ENCODE data around the gene FOXP1. TPM values are rescaled to one million over a fixed set of nuclear protein-coding genes. Genes with fewer than 3 reads are reported as not detected.

Gene FOXP1
- total RNA-seq, 1 donor from 2014 or later = 70.2 TPM

GRCh38 chr3:71478568-71478967 lies 105.0 kb downstream of the FOXP1 start:
- ATAC-seq = peak; percentile 82

DNA sequence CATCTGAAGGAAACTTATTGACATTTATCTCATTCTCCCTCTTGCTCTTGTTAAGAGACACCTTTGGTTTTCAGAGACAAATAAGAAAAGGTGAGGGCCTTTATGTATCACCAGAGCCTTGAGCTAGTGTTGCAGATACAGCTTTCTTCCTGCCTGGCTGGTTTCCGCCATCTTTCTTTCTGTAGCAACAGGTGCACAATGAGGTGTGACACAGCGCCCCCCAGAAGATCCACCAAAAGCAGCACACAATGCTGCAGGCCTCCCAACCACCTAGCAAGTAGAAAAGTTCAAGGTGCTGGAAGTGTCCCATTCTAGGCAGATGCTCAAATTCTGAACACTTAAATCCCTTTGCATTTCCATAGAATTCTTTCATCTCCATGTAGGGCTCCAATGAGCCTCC lies 106.6 kb downstream of the FOXP1 start:
- no peak for ATAC-seq

DNA sequence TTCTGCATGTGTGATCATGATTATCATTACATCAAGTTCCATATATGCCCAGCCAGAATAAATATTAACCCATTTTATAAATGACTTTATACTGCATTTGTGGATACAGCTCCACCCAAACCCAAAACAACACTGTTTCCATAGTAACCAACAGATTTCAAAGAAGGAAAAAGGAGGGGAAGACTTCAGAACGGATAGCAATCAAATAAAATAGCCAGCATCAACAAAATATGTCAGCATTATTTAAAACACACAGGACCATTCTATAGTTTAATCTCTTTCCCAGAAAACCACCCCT lies 114.4 kb downstream of the FOXP1 start:
- no peak for ATAC-seq

DNA sequence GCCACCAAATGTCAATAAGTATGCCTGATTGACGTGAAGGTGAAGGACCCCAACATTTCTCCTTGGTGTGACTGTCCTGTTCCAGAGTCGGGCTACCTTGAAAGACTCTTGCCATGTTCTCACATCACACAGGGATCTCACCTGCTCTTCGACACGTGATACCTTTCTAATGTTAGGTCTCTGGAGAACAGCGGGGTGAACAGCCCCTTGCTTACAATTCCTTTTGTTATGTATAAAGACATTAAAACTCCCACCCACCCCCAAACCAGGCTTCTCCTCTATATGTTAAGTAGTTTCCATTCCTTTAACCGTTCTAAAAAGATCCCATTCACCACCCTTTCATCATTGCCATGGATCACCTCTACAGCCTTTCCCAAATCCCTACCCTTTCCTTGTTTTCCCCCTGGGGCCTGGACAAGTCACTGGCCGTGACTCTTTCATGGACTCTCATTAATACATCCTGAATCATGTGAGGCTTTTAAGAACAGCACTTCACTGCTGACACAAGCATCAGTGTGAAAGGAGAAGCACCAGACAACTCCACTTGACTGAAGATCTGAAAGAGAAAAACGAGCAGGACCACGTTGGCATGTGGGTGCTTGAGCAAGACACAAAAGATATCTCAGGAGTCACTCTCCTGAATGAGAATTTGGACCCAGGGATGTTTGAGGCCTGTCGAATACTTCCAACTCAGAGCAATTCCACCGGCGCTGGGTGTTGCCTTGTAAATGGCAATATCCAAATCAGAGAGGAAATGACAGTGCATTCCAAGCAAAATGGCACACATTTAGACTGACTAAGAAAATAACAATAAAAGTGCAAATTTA lies 115.0 kb downstream of the FOXP1 start:
- ATAC-seq = peak; percentile 20

GRCh38 chr3:71466483-71466882 lies 117.0 kb downstream of the FOXP1 start:
- peak; percentile 62 for ATAC-seq

- ATAC-seq = no peak
Measured at GRCh38 chr3:71465371-71466036, 118.0 kb downstream of the FOXP1 start.

DNA sequence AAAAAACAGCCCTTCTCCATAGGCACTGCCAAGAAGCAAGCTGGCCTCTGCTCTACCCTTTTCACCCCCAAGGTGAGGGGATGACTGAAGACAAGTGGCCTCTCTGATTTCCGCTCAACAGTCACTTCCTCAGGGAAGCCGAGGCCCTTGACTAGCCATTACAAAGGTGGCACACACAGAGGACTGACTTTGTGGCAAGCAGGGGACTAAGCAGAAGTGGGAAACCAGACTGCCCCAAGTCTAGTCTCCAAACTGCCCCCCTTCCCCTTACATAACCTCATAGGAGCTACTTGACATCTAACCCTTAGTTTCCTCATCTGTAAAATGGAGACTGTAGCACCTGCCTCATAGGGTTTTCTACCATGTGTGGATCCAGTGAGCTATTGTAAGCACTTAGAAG lies 118.9 kb downstream of the FOXP1 start:
- ATAC-seq = no peak

GRCh38 chr3:71463617-71464016 lies 119.9 kb downstream of the FOXP1 start:
- ATAC-seq = peak; percentile 54

DNA sequence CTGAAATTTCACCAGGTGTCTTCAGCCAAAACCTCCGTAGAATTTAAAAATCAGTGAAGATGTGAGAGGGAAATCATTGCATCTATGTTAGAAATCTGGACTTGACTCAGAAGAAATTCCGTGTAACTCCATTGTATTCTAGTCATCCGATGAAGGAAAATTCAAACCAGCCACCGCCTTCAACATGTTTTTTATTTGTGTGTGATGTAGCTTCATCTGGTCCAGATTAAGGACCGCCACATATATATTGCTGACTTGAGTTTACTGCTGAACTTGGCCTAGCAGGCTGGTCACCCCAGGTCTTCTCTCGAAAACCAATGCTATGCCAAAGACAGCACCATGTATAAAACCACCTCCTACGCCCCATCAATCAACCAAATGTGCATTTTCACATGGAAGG lies 120.9 kb downstream of the FOXP1 start:
- no peak for ATAC-seq

DNA sequence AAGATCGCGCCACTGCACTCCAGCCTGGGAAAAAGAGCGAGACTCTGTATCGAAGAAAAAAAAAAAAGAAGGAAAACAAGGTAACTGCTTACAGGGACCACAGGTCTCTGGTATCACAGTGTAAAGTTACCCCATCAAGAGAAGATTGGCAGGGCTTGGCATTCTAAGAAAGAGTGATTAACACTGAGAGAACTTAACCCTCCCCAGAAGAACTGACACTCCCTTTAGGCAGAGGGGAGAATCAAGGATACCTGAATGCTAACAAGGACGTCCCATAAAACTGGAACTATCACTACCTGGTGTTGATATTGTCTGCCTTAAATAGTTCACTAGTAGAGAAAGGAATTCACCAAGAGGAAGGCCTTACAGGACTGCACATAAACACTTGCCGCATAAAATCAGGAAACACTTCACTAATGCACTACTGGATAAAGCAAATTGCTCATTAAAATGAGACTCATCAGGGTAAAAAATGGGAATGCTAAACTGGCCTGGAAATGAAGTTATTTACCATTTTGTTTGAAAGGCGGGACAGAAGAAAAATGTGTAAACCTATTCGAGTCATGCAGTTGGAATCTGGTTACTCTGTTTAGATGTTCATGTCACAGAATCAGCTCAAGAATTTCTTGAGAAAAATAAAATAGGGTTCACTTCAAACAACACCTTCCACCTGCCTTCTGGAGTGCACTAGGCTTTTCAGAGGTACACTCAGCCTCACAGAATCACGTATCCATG lies 121.6 kb downstream of the FOXP1 start:
- peak; percentile 70 for ATAC-seq

GRCh38 chr3:71461114-71461513 lies 122.4 kb downstream of the FOXP1 start:
- ATAC-seq = no peak

GRCh38 chr3:71458895-71459294 lies 124.6 kb downstream of the FOXP1 start:
- no peak for ATAC-seq

- ATAC-seq = no peak
Measured at GRCh38 chr3:71456826-71457225, 126.7 kb downstream of the FOXP1 start.

DNA sequence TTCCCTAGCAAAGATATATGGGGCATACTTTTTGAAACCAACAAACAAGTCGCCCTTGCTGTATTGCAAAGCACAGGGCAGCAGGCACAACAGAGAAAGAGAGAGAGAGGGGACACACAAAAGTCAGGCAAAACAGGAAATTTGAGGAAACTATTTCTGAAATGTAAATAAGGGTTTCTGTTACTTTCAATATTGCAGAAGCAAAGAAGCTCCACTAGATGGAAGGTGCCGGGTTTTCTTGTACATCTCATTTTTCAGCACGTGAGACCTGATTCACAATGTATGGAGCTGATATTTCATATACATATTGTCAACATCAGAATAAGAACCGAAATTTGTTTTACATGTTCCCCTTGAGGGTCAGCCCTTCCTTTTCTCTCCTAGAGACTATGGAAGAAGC lies 127.4 kb downstream of the FOXP1 start:
- no peak for ATAC-seq

- ATAC-seq = no peak
Measured at GRCh38 chr3:71454512-71455403, 128.8 kb downstream of the FOXP1 start.

DNA sequence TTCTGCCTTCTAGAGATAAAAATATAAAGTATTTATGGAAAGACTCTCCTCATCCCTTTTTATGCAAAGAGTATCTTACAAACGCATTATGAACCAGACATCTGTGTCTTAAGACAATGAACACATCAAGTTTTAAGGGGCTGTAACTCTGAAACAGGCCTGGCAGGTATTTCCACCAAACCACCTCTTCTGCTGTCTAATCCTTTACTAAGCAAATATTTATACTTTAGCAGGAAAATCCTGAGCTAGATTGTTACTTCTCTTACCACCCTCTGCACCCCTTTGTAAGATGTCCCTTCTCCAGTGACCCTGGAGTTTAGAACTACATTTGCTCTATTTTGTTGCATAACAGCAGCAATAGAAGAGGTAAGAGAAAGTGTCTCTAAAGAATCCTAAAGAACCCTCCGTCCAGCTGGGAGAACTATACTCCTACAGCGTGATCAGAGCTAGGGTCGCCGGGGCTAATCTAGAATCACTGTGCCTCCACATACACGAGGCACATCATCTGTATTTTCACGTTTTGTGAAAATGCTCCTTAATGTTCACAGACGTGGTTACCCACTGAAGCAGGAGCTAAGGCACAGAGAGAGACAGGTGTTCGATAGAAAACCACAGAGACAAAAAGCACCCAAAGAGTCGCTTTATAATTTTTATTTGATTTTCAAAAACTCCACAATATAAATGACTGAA lies 129.6 kb downstream of the FOXP1 start:
- ATAC-seq = no peak

- ATAC-seq = no peak
Measured at GRCh38 chr3:71453319-71453718, 130.2 kb downstream of the FOXP1 start.

DNA sequence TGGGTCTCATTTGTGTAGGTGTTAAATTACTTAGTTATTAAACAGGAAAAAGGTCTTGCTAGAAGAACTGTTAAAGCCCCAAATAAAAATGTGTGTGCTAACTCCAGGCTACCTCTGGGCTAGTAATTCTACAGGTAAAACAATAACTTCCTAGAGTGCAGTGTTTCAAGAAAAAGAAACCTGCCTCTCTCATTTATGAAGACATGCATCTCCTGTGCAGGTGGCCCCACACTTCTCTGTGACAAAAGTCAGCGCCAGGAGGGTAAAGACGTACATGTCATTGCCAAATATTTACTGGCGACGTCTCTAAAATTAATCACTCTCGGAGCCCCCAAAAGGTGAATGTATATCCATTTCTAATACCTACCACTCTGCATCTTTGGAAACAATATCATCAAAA lies 131.7 kb downstream of the FOXP1 start:
- ATAC-seq = no peak

DNA sequence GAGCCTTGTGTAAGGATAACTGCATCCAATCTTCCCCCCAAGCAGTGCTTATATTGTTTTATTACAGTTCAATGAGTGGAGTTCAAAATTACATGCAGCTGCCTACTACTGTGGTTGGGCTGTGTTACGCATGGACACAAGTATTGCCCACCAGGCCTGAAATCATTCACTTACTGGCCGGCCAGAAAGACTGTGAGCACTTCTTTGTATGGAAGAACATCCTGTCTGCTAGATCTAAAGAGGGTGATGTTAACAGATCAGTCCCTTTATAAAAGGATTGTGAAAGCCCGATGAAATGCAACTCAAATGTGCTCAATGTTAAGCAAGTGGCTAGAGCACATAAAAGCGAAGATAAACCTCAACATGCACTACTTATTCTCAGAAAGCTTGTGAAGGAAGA lies 132.5 kb downstream of the FOXP1 start:
- ATAC-seq = no peak

GRCh38 chr3:71450162-71450561 lies 133.4 kb downstream of the FOXP1 start:
- no peak for ATAC-seq

DNA sequence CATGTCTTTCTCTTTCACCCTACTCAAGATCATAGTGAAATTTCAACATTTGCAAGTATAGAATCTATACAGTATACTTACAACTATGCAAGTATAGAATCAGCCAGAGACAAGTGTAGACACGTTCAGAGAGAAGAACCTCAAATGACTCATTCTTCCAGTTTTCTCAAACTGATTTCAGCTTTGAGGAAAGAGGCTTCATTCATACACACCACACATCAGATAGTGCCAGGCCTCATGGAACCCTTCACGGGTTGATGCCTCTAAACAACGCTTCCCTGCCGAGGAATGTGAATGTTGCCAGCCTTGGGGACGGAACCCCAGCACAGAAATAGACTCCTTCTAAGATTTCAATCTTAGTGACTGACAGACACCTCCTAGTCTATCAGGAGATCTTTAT lies 135.7 kb downstream of the FOXP1 start:
- ATAC-seq = peak; percentile 80

- ATAC-seq = peak; percentile 50
Measured at GRCh38 chr3:71447197-71447596, 136.3 kb downstream of the FOXP1 start.

All from esophagus mucosa (tissue), 1 donor.